ENCODE results near the gene CCNL2. TPM values are rescaled to one million over a fixed set of nuclear protein-coding genes. Genes with fewer than 3 reads are reported as not detected.
A peak's percentile ranks its signal among the peaks of the same experiment; 100 is the strongest.

CCNL2 gene
- total and polyA plus RNA-seq, 2 experiments from 2014 or later, result 115 to 146 TPM

- Mint-ChIP-seq H3K36me3 (ENCODE audit: low read depth) (peaks cover 9% of the 10 kb centered on the region; the same call in 2 of the 3 replicates), H3K27ac (peak overlapping the region; percentile 62), H3K4me1 (peaks cover 7% of the 10 kb centered on the region), H3K4me3 (peak overlapping the region; percentile 90), H3K9me3 (no peaks in the 10 kb centered on the region; the same call in 2 of the 3 replicates), H3K27me3 (ENCODE audit: insufficient read depth, low read depth, poor library complexity) (peaks cover 6% of the 10 kb centered on the region)
- Histone ChIP-seq H3K9me2 (ENCODE audit: insufficient read depth) (no peaks in the 10 kb centered on the region), H3K4me2 (peak overlapping the region; percentile 88), H2AFZ (no peak overlapping the region), H3K27ac (ENCODE audit: low read depth) (no peak overlapping the region), H3F3A (replicated peaks; ENCODE audit: low read depth) (peaks cover 19% of the 10 kb centered on the region), H3K4me3 (peak overlapping the region; percentile 96), H3K4me1 (ENCODE audit: insufficient read depth) (peaks cover 9% of the 10 kb centered on the region), H3K27me3 (ENCODE audit: insufficient read depth) (no peaks in the 10 kb centered on the region), H3K36me3 (ENCODE audit: insufficient read depth) (no peaks in the 10 kb centered on the region), H3K79me2 (replicated peaks; ENCODE audit: insufficient read depth) (peaks cover 21% of the 10 kb centered on the region), H4K20me1 (replicated peaks; ENCODE audit: insufficient read depth) (peaks cover 12% of the 10 kb centered on the region)
- TF ChIP-seq ZNF114 (CRISPR knock-in tag; IDR thresholded peaks at IDR 0.05), result no peak
- ATAC-seq (no peak), DNase-seq (ENCODE audit: low spot score) (no peak)
Observed at GRCh38 chr1:1373815-1374588, 25.1 kb downstream of the CCNL2 start.

GRCh38 chr1:1373051-1373814 lies 25.9 kb downstream of the CCNL2 start:
- Mint-ChIP-seq H3K27me3 (ENCODE audit: insufficient read depth, low read depth, poor library complexity) (peaks cover 11% of the 10 kb centered on the region), H3K36me3 (ENCODE audit: low read depth) (peaks cover 9% of the 10 kb centered on the region; the same call in 2 of the 3 replicates), H3K4me3 (peak overlapping the region; percentile 90), H3K9me3 (no peaks in the 10 kb centered on the region; the same call in 2 of the 3 replicates), H3K4me1 (peaks cover 7% of the 10 kb centered on the region), H3K27ac (no peak overlapping the region)
- no peaks in the 10 kb centered on the region for H3K9me2 ChIP-seq (ENCODE audit: insufficient read depth)
- ATAC-seq (no peak), DNase-seq (ENCODE audit: low spot score) (no peak)
- H3K4me3 ChIP-seq, result no peak overlapping the region
- peaks cover 12% of the 10 kb centered on the region for H4K20me1 ChIP-seq (replicated peaks; ENCODE audit: insufficient read depth)
- H3K4me2 ChIP-seq, result peak overlapping the region; percentile 88; the same call in 1 of the 2 replicates
- H3F3A ChIP-seq (replicated peaks; ENCODE audit: low read depth), result peaks cover 19% of the 10 kb centered on the region
- H2AFZ ChIP-seq, result no peak overlapping the region
- no peaks in the 10 kb centered on the region for H3K27me3 ChIP-seq (ENCODE audit: insufficient read depth)
- no peaks in the 10 kb centered on the region for H3K36me3 ChIP-seq (ENCODE audit: insufficient read depth)
- H3K27ac ChIP-seq (ENCODE audit: low read depth), result no peak overlapping the region
- H3K79me2 ChIP-seq (replicated peaks; ENCODE audit: insufficient read depth), result peaks cover 21% of the 10 kb centered on the region
- H3K4me1 ChIP-seq (ENCODE audit: insufficient read depth), result peaks cover 9% of the 10 kb centered on the region
- TF ChIP-seq EZH2phosphoT487 (IDR thresholded peaks at IDR 0.05; ENCODE audit: unreplicated experiment) (no peak), JUNB (IDR thresholded peaks at IDR 0.05; ENCODE audit: unreplicated experiment) (no peak), REST (IDR thresholded peaks at IDR 0.05; ENCODE audit: unreplicated experiment) (no peak), ZNF331 (CRISPR knock-in tag; IDR thresholded peaks at IDR 0.05; ENCODE audit: low read depth) (no peak), CTCF (conservative IDR thresholded peaks at IDR 0.05; ENCODE audit: low read depth in 2 of 2) (no peak), NANOG (IDR thresholded peaks at IDR 0.05; ENCODE audit: borderline replicate concordance) (no peak), POLR2AphosphoS5 (IDR thresholded peaks at IDR 0.05; ENCODE audit: low read depth) (no peak), ETS1 (IDR thresholded peaks at IDR 0.05) (no peak), ZNF114 (CRISPR knock-in tag; IDR thresholded peaks at IDR 0.05) (no peak)
